ENCODE measurements around the gene KRT75.
"Not testable (repeated sequence)": the region's sequence is repeated elsewhere in the genome, so short reads cannot be mapped to it uniquely, and the experiment has no call there.

KRT75 gene

GRCh38 chr12:52414936-52415335 lies 19.2 kb downstream of the KRT75 start:
- DNase-seq, result no peak

DNA sequence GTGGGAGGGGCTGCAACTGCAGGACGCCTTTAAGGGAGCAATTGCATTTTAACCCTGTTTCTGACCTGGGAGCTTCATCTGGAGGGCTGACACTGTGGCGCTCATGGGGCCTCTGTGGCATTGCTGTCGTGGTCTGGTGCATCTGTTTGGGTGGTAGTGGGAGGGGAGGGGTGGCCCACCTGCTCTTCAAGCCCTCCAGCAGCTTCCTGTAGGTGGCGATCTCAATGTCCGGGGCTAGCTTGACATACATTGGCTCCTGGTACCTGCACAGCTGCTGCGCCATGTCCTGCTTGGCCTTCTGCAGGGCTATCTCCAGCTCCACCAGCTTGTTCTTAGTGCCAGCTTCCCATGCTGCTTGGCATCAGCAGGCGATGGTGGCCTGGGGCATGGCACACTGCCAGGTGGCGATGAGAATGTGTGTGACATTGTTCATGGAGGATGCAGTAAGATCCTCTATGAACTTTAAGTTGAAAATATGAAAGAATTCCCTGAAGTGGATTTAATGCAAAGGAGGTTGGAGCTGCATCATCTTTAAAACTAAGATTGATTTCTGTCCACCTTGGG lies 20.3 kb downstream of the KRT75 start:
- no peak for DNase-seq

DNA sequence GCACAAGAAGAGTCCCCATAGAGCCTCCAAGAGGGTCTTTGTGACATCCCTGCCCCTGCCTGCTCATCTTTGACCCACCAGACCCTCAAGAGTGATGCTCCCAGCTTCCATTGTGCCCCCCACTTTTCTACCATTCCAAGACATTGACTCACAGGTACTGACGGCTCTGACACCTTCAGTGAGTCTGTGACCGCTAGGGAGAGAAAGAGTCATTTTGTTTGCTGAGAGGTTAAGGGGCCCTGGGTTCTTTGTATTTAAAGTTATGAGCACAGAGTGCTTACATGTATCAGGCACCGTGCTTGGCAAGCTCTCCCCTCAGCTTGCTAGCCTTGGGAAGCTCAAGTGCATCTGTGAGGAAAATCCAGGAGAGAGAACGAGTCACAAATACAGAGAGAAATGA lies 21.0 kb downstream of the KRT75 start:
- DNase-seq, result no peak

DNA sequence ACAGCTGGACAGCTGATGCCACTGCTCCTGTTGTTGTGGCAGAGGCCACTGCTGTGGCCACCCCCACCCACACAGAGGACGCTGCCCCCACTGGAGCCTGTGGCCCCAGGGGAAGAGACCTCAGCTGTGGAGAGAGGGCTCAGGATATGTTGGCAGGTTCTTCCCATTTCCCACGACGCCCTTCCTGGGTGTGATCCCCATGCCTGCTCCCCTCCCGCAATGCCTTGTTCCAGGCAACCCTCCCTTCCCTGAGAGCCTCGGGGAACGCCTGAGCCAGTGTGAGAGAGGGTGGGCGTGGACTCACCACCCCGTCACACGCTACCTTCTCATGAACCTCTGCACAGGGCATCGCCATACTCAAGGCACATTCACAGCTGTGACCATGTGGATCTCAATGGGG lies 22.4 kb downstream of the KRT75 start:
- no peak for DNase-seq

DNA sequence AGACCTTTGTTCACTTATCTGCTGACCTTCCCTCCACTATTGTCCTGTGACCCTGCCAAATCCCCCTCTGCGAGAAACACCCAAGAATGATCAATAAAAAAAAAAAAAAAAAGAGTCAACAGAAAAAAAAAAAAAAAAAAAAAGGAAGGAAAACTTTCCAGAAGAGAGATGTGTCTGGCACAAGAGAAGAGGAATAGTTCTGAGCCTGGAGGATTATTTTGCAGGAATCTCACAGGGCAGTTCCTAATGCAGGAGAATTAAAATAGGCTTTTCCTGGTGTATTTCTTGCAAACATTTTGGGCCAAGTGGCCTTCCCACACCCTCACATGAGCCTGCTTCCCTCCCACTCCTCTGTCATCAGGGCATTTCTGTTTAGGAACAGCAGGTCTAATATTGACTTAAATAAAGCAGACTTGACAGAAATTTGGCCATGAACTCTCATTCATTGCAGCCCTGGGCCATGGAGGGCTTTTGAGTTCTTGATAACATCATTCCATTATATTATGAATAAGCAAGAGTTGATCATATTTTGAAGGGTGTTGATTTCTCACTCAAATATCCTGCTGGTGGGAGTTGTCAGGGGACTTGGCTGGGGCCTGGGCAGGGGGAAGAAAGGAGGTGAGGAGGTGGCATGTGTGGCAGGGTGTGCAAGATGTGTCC lies 23.5 kb downstream of the KRT75 start:
- DNase-seq, result not testable (repeated sequence)

- DNase-seq, result no peak
Measured at GRCh38 chr12:52407918-52408317, 26.3 kb downstream of the KRT75 start.

- no peak for DNase-seq
Measured at GRCh38 chr12:52405922-52406385, 28.2 kb downstream of the KRT75 start, which contains the start of gene KRT82. Gene KRT82, minus strand, starts transcription at chr12:52406335. Its CDS starts 58 bp downstream, at chr12:52406277.

DNA sequence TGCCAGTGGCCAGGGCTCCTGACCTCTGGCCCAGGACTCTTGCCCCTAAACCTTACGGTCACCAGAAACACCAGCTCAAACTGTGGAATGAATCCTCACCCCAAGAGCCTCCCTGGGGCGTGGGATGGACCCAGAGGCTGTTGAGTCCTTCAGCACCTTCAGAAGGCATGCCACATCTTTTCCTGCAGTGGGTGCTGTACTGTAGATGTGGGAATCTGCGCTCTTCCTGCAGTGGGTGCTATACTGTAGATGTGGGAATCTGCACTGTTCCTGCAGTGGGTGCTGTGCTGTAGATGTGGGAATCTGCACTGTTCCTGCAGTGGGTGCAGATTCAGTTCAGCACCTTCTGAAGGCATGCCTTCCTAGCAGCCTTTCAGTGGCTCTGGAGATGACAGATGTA lies 29.2 kb downstream of the KRT75 start:
- no peak for DNase-seq

DNA sequence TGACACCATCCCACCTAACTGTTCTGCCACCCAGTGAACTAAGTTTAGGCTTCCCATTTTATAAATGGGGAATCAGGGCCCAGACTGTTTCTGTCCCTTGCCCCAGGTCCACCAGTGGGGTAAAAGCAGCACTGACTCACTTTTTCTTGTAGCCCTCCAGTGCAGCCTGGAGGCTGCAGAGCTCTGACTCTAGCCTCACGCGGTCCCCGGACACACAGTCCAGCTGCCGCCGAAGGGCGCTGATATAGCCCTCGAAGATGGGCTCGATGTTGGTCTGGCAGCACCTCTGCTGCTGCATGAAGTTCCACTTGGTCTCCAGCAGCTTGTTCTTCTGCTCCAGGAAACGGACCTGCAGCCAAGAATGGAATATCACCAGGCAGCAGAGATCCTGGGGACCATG lies 30.6 kb downstream of the KRT75 start:
- no peak for DNase-seq

- no peak for DNase-seq
Measured at GRCh38 chr12:52402873-52403540, 31.2 kb downstream of the KRT75 start.

- DNase-seq, result no peak
Measured at GRCh38 chr12:52402377-52402776, 31.8 kb downstream of the KRT75 start.

GRCh38 chr12:52401926-52402325 lies 32.2 kb downstream of the KRT75 start:
- no peak for DNase-seq

DNA sequence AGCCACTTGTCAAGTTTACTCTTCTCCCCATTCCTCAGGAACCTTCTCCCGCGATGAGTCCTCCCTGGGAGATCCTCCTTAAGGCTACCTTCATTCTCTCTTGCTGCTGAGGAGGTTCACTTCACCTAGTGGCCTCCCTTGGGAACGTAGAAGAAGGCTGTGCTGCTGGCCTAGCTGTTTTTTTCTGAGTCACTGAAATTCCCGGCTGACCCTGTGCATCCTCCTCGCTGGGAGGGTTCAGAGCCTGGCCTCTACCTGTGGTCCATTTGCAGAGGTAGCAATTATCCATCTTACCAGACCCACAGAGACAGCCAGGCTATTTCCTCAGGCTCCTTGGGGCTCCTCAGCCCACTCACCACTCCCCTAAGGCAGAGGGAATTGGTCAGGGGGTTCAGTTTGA lies 32.6 kb downstream of the KRT75 start:
- no peak for DNase-seq

- no peak for DNase-seq
Measured at GRCh38 chr12:52400906-52401305, 33.3 kb downstream of the KRT75 start.

DNA sequence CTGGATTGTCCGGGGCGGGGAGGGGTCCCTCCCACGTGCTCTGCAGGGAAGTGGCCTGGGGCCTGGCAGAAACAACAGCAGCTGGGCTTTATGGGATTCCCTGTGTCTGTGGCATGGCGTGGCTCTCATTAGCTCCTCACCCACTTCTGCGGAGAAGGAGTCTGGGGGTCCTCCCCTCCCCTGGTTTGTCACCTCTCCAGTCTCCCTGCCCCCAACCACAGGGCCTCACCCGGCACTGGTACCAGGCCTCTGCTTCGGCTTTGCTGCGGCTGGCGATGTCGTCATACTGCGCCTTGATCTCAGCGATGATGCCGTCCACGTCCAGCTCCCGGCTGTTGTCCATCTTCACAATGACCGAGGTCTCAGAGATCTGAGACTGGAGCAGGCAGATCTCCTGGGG lies 34.4 kb downstream of the KRT75 start:
- DNase-seq, result no peak

DNA sequence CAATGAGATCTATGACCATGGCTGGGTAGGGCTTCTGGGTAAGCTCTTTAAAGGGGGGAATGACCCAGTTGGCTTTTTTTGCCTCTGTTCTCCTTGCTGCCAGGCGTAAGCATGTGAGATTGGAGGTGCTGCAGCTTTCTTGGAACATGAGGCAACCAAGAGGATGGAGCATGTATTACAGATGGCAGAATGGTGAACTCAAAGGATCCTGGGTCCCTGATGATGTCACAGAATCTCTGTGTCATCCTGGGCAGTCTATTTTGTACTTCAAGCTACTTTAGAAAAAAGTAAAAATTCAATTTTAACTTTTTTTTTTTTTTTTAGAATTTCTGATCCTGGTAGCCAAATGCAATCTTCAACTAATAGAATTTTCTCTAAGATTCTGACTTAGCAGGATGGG lies 36.0 kb downstream of the KRT75 start:
- DNase-seq, result no peak

GRCh38 chr12:52396656-52397055 lies 37.5 kb downstream of the KRT75 start:
- no peak for DNase-seq

DNA sequence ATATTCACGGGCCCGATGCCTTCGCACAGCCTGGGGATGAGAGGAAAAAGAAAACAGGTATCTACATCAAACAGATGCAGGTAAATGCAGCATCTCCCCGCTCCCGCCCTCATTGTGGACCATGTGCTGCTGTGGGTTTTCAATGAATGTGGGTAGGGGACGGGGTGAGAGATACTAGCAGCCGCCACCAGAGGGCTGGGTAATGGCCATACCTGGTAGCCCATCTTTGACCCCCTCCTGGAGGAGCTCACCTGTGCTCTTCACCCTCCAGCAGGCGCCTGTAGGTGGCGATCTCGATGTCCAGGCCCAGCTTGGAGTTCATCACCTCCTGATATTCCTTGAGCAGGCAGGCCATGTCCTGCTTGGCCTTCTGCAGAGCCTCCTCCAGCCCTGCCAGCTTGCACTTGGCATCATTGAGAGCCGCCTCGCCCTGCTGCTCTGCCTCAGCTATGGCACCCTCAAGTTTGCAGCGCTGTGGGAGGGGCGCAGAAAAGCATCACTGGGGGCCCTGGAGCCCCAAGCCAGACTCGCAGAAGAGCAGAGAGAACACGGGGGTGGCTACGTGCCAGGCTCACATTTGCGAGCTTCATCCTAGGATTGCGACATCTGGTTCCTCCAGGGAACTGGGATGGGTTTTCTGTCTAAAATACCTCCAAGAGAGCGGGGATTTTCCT lies 38.3 kb downstream of the KRT75 start:
- DNase-seq, result peak; percentile 25

DNA sequence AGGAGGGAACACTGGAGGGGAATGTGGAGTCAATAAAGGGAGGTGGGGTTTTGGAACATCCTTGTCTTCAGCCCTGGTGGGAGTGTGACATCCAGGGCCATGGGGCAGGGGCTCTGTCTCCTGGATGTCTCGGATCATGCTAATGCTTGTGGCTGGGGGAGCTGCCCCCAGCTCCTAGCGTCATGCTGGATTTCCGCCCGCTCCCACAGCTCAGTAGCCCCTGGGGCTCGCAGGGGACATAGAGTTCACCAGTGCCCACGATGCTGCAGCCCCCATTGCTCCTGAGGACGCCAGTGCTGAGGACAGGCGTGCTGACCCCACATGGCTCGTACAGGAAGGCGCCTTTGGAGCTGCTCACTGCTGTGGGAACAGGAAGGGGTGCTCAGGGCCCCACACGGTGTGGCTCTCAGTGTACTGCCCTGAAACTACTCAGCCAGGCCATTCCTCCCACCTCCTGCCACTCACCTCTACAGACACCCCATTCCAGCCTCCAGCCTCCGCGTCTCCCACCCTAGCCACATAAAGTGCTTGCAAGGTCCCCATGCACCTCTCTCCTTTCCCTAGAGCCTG lies 39.2 kb downstream of the KRT75 start:
- DNase-seq, result no peak

GRCh38 chr12:52392465-52393007 lies 41.6 kb downstream of the KRT75 start:
- no peak for DNase-seq

DNA sequence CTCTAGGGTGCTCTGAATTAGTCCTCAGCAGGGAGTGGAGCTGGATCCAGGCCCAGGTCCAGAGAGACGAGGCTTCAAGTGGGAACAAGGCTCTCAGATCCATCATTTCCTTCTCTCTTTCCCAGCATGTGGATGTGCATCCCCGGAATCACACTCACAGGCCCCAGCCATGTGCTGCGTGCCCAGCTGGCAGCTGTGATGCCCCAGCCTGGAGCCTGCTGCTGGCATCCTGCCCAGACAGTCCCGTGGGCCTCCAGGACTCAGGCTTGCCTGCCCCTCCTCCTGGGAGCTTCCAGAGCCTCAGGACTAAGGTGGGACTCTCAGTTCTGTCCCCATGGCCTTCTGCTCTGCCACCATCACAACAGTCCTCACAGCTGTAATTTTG lies 42.6 kb downstream of the KRT75 start:
- peak; percentile 91 for DNase-seq

- DNase-seq, result no peak
Measured at GRCh38 chr12:52390739-52391617, 43.2 kb downstream of the KRT75 start.
